Tibial nerve (tissue), 4 donors: Measurements from ENCODE around the gene LRRC28. TPM values are rescaled to one million over a fixed set of nuclear protein-coding genes. Genes with fewer than 3 reads are reported as not detected.
"Not testable (repeated sequence)": the region's sequence is repeated elsewhere in the genome, so short reads cannot be mapped to it uniquely, and the experiment has no call there.

Source experiments
- DNase-seq, 2 donors: peaks; one replicate each; pipeline ENCODE4 v3.0.0-alpha.2; 2019; ENCODE audit warnings: low spot score in 2 of 2
- H3K27ac ChIP-seq, 4 donors: fragments of 200-600 bp; sonication (generic) in 3 of 4; one replicate each; pipeline ENCODE4 v1.5.1; 2017 to 2019; ENCODE audit warnings: mild to moderate bottlenecking in 1 of 4
- H3K27me3 ChIP-seq, 2 donors: fragments of 200-600 bp; sonication (generic) in 1 of 2; one replicate each; pipeline versions ENCODE4 v1.5.1 to v1.6.0; 2017 to 2019
- H3K36me3 ChIP-seq, 3 donors: fragments of 200-600 bp; sonication (generic); one replicate each; pipeline ENCODE4 v1.5.1; 2018 to 2019
- H3K4me1 ChIP-seq, 4 donors: fragments of 200-600 bp; sonication (generic) in 3 of 4; one replicate each; pipeline ENCODE4 v1.5.1; 2017 to 2019
- H3K4me3 ChIP-seq, 4 donors: fragments of 200-600 bp; sonication (generic) in 3 of 4; one replicate each; pipeline ENCODE4 v1.5.1; 2017 to 2019; ENCODE audit warnings: mild to moderate bottlenecking in 1 of 4, moderate library complexity in 1 of 4
- H3K9me3 ChIP-seq, 4 donors: fragments of 200-600 bp; sonication (generic) in 3 of 4; one replicate each; pipeline ENCODE4 v1.5.1; 2017 to 2019
- CTCF ChIP-seq, 5 experiments: fragments of 200-600 bp in 3 of 5; fragments of 450-650 bp in 2 of 5; sonication (generic) in 3 of 5; IDR thresholded peaks; one replicate each; pipeline ENCODE4 v1.5.1; 2016 to 2019; ENCODE audit warnings: antibody characterized with exemption in 5 of 5, mild to moderate bottlenecking in 3 of 5, moderate library complexity in 2 of 5
- EP300 ChIP-seq, 2 donors: sonication (generic); formaldehyde crosslinking; IDR thresholded peaks; one replicate each; pipeline ENCODE4 v1.6.1; 2017; ENCODE audit warnings: antibody characterized with exemption in 2 of 2, mild to moderate bottlenecking in 1 of 2
- POLR2A ChIP-seq, 2 donors: fragments of 450-650 bp; IDR thresholded peaks; one replicate each; pipeline ENCODE4 v1.6.1; 2017; ENCODE audit warnings: antibody characterized with exemption in 2 of 2, mild to moderate bottlenecking in 2 of 2, moderate library complexity in 2 of 2
- WGBS, 2 donors: methylation state at CpG; one replicate each; pipeline ENCODE4 v1.1.5; 2018; 5-methylcytosine and 5-hydroxymethylcytosine counted together
- total RNA-seq, 4 donors: library from RNA; depleted of rRNA; stranded (reverse); fragments of >200 nt; gene quantifications; one replicate each; pipeline ENCODE4 v1.1.0, GENCODE V29; 2016

LRRC28 gene
- total RNA-seq, 4 donors from 2014 or later = 21.6 to 73.4 (median 33.5) TPM

- Histone ChIP-seq H3K4me3 (no peak overlapping the region), H3K27me3 (no peaks in the 10 kb centered on the region), H3K36me3 (peaks cover 0 to 48% (median 0%) of the 10 kb centered on the region in 3 donors), H3K9me3 (no peaks in the 10 kb centered on the region), H3K27ac (no peak overlapping the region), H3K4me1 (no peaks in the 10 kb centered on the region)
- TF ChIP-seq EP300 (IDR thresholded peaks at IDR 0.05) (no peak), CTCF (IDR thresholded peaks at IDR 0.05) (no peak), POLR2A (IDR thresholded peaks at IDR 0.05) (no peak)
- no peak for DNase-seq
- WGBS, 2 donors = 93 to 95% methylated on average over 4 of the region's 4 CpGs
Measured at GRCh38 chr15:99230867-99231266, 20.4 kb upstream of the LRRC28 start.

GRCh38 chr15:99232740-99233139 lies 18.5 kb upstream of the LRRC28 start:
- no peak for DNase-seq
- H3K36me3 ChIP-seq = peaks cover 0 to 44% (median 0%) of the 10 kb centered on the region in 3 donors
- H3K27me3 ChIP-seq = no peaks in the 10 kb centered on the region
- H3K9me3 ChIP-seq = no peaks in the 10 kb centered on the region
- H3K27ac ChIP-seq = no peak overlapping the region
- WGBS, 2 donors = 76 to 86% methylated on average over 2 of the region's 2 CpGs
- no peaks in the 10 kb centered on the region for H3K4me1 ChIP-seq
- TF ChIP-seq EP300 (IDR thresholded peaks at IDR 0.05) (no peak), POLR2A (IDR thresholded peaks at IDR 0.05) (no peak), CTCF (IDR thresholded peaks at IDR 0.05) (no peak)
- H3K4me3 ChIP-seq = no peak overlapping the region

- H3K27ac ChIP-seq, DNase-seq, H3K4me1 ChIP-seq, H3K4me3 ChIP-seq, H3K9me3 ChIP-seq, H3K27me3 ChIP-seq: not testable (repeated sequence)
- H3K36me3 ChIP-seq = peaks cover 0 to 47% (median 0%) of the 10 kb centered on the region in 3 donors
- WGBS, 2 donors = 93 to 95% methylated on average over 6 of the region's 6 CpGs
Measured at GRCh38 chr15:99234160-99234559, 17.1 kb upstream of the LRRC28 start.

- no peak overlapping the region for H3K4me3 ChIP-seq
- TF ChIP-seq CTCF (IDR thresholded peaks at IDR 0.05) (no peak), POLR2A (IDR thresholded peaks at IDR 0.05) (no peak), EP300 (IDR thresholded peaks at IDR 0.05) (no peak)
- H3K4me1 ChIP-seq = peaks cover 0 to 8% (median 3%) of the 10 kb centered on the region in 4 donors
- H3K27me3 ChIP-seq = no peaks in the 10 kb centered on the region
- 39 to 75% methylated on average over 3 of the region's 3 CpGs for WGBS, 2 donors
- H3K27ac ChIP-seq = no peak overlapping the region
- DNase-seq = no peak
- no peaks in the 10 kb centered on the region for H3K9me3 ChIP-seq
- H3K36me3 ChIP-seq = peaks cover 0 to 42% (median 0%) of the 10 kb centered on the region in 3 donors
Measured at GRCh38 chr15:99238849-99239248, 12.4 kb upstream of the LRRC28 start.

DNA sequence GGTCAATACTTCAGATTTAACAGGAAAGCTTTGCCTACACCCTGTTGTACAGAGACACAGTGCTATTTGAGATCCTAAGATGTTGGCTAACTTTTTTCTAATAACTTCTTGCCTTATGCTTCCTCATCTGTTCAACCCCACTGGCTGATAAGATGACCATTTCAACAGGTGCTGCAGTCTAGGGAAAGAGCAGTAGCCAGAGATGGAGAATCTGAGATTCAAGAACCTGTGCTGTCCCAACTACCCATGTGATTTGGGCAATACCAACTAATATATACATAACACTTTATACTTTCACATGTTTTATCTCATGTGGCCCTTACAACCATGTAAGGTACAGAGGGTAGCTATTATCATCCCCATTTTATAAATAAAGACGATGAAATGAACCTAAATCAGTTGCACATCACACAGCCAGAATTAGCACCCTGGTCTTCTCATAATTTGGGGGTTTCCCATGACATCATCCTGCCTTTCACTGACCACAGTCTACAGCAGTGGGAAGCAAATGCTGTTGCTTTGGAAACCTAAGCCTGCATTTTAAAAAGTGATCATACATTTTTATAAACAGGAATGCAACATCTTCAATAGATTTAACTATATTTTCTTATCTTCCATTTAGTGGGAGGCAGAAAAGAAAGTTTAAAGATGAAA lies 11.6 kb upstream of the LRRC28 start:
- Histone ChIP-seq H3K27ac (no peak overlapping the region), H3K4me1 (peaks cover 0 to 10% (median 3%) of the 10 kb centered on the region in 4 donors), H3K4me3 (no peak overlapping the region), H3K27me3 (no peaks in the 10 kb centered on the region), H3K36me3 (peaks cover 0 to 38% (median 0%) of the 10 kb centered on the region in 3 donors), H3K9me3 (no peaks in the 10 kb centered on the region)
- TF ChIP-seq POLR2A (IDR thresholded peaks at IDR 0.05) (no peak), CTCF (IDR thresholded peaks at IDR 0.05) (no peak), EP300 (IDR thresholded peaks at IDR 0.05) (no peak)
- no peak for DNase-seq
- WGBS, 2 donors = 61 to 75% methylated on average over 1 of the region's 1 CpG
